SU-DHL-6 (cell line): ENCODE measurements around the gene SH2D5.

Experiments used
- CTCF ChIP-seq: fragments of 200-600 bp; sonication (generic); IDR thresholded peaks from one replicate; pipeline ENCODE4 v1.5.1; 2017; ENCODE audit warnings: antibody characterized with exemption, mild to moderate bottlenecking, low read length, moderate library complexity; ENCODE audit not compliant: insufficient read depth, poor library complexity, severe bottlenecking
- EZH2phosphoT487 ChIP-seq: fragments of 200-600 bp; sonication (generic), shearing (Covaris generic); conservative IDR thresholded peaks from 2 replicates; pipeline ENCODE4 v1.6.1; 2018; ENCODE audit warnings: mild to moderate bottlenecking, antibody characterized with exemption, low read length, moderate library complexity, mixed read lengths

DNA sequence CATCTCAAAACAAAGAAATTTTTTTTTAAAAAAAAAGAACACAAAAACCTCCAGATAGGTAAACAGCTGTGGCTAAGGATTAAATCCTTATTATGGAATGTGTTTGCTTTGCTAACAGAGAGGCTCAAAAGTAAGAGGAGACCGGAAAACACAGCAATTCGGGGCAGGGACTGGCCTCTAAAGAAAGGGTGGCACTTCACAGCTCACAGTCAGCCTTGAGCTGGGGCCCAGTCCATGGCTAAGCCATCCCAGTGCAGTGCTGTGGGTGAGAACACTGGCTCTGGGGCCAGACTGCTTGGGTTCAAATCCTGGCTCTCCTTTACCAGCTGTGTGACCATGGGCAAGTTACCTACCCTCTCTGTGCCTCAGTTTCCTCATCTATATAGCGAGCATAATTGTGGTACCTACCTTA is 42.9 kb downstream of the SH2D5 start:
- TF ChIP-seq CTCF (no peak), EZH2phosphoT487 (no peak)
